GM12878 (cell line): ENCODE measurements around the gene PDE9A. TPM values are rescaled to one million over a fixed set of nuclear protein-coding genes. Genes with fewer than 3 reads are reported as not detected.

Source experiments
- ATAC-seq: fragments of 200-7000 bp; cut with Tn5 transposase; 3 replicates; pipeline ENCODE4 v1.9.1; 2020; ENCODE audit warnings: mild to moderate bottlenecking, moderate library complexity
- BruUV-seq: library from RNA; stranded (reverse); fragments of 400-500 nt; replicated peaks from 2 replicates; lab custom pipeline; 2021; lab: Mats Ljungman, UMichigan
- CTCF ChIA-PET: fragments of 300-600 bp; sonication (Branson Sonifier 250); formaldehyde crosslinking; extraction: SDS; loops from one replicate; lab custom pipeline; 2021; ENCODE audit warnings: inconsistent platforms; lab: Yijun Ruan, JAX
- POLR2A ChIA-PET: fragments of 350-600 bp; formaldehyde crosslinking; extraction: SDS; loops from one replicate; lab custom pipeline; 2021; ENCODE audit warnings: inconsistent platforms; lab: Charles Lee
- RAD21 ChIA-PET: fragments of 300-600 bp; sonication (Branson Sonifier 250); formaldehyde crosslinking; loops from one replicate; lab custom pipeline; 2023; ENCODE audit warnings: antibody characterized with exemption; ENCODE audit not compliant: unreplicated experiment; lab: Charles Lee
- SMC1A ChIA-PET: fragments of 300-600 bp; sonication (Branson Sonifier 250); formaldehyde crosslinking; loops from one replicate; lab custom pipeline; 2023; ENCODE audit not compliant: unreplicated experiment, uncharacterized antibody; lab: Charles Lee
- DNase-seq: peaks from one replicate; pipeline ENCODE4 v3.0.0-alpha.2; 2011; ENCODE audit warnings: low read depth, low spot score
- FAIRE-seq: peaks from 3 replicates; lab custom pipeline; 2011; peaks lifted over from hg19 to GRCh38; lab: Jason Lieb, UNC
- H2AFZ ChIP-seq: 2 replicates; pipeline ENCODE4 v1.6.0; 2011; ENCODE audit warnings: low read depth, low read length, control low read depth; ENCODE audit not compliant: control insufficient read depth
- H3K27ac ChIP-seq: 2 replicates; pipeline ENCODE4 v1.5.1; 2011; ENCODE audit warnings: control low read depth; ENCODE audit not compliant: control insufficient read depth, insufficient read depth
- H3K27me3 ChIP-seq, 2 experiments: replicated peaks in 1 of 2; 2 replicates each; pipeline versions ENCODE4 v1.6.0 to v1.6.1; 2011; ENCODE audit warnings: low read length in 1 of 2; ENCODE audit not compliant: control insufficient read depth in 2 of 2, insufficient read depth in 2 of 2
- H3K36me3 ChIP-seq, 2 experiments: 2 replicates each; pipeline ENCODE4 v1.5.1; 2011; ENCODE audit warnings: low read length in 1 of 2; ENCODE audit not compliant: control insufficient read depth in 2 of 2, insufficient read depth in 2 of 2
- H3K4me1 ChIP-seq: 2 replicates; pipeline ENCODE4 v1.6.1; 2011; ENCODE audit warnings: mild to moderate bottlenecking, low read length, moderate library complexity, mixed read lengths; ENCODE audit not compliant: control insufficient read depth, insufficient read depth
- H3K4me2 ChIP-seq: 2 replicates; pipeline ENCODE4 v1.6.0; 2011; ENCODE audit warnings: control low read depth; ENCODE audit not compliant: control insufficient read depth, insufficient read depth
- H3K4me3 ChIP-seq: fragments of 200-600 bp; sonication (generic); 2 replicates; pipeline ENCODE4 v1.5.1; 2016
- H3K79me2 ChIP-seq: 2 replicates; pipeline ENCODE4 v1.6.0; 2011; ENCODE audit warnings: low read length; ENCODE audit not compliant: control insufficient read depth, insufficient read depth
- H3K9ac ChIP-seq: 2 replicates; pipeline ENCODE4 v1.8.0; 2011; ENCODE audit warnings: low read length, control low read depth, mixed read lengths; ENCODE audit not compliant: control insufficient read depth, insufficient read depth
- H3K9me3 ChIP-seq: replicated peaks from 3 replicates; pipeline ENCODE4 v1.5.1; 2011; ENCODE audit warnings: mild to moderate bottlenecking, low read length; ENCODE audit not compliant: control insufficient read depth, insufficient read depth
- H4K20me1 ChIP-seq: 2 replicates; pipeline ENCODE4 v1.6.0; 2011; ENCODE audit not compliant: control insufficient read depth, insufficient read depth
- ATF2 ChIP-seq: IDR thresholded peaks from 2 replicates; pipeline ENCODE4 v1.6.1; 2012; ENCODE audit warnings: low read length, inconsistent platforms
- CBX5 ChIP-seq: sonication (generic); IDR thresholded peaks from 2 replicates; pipeline ENCODE4 v1.6.1; 2016; ENCODE audit warnings: low read depth, moderate library complexity, mild to moderate bottlenecking, inconsistent platforms
- DPF2 ChIP-seq: fragments of 450-650 bp; IDR thresholded peaks from 2 replicates; pipeline ENCODE4 v1.6.1; 2017; ENCODE audit warnings: mild to moderate bottlenecking
- GATAD2B ChIP-seq: fragments of 450-650 bp; conservative IDR thresholded peaks from 2 replicates; pipeline ENCODE4 v1.6.1; 2017; ENCODE audit warnings: low read depth, mild to moderate bottlenecking, moderate library complexity
- IKZF2 ChIP-seq, 2 experiments: fragments of 450-650 bp; IDR thresholded peaks; 2 replicates each; pipeline ENCODE4 v1.6.1; 2017; ENCODE audit warnings: mild to moderate bottlenecking in 2 of 2, moderate library complexity in 2 of 2
- NFIC ChIP-seq: IDR thresholded peaks from 2 replicates; pipeline ENCODE4 v1.6.1; 2012; ENCODE audit warnings: low read depth, mild to moderate bottlenecking, inconsistent platforms, low read length, moderate library complexity
- PAX5 ChIP-seq: IDR thresholded peaks from 2 replicates; pipeline ENCODE4 v1.6.1; 2011; ENCODE audit warnings: low read depth, low read length, borderline replicate concordance
- POLR2AphosphoS2 ChIP-seq: IDR thresholded peaks from 2 replicates; pipeline ENCODE4 v1.6.1; 2011; ENCODE audit warnings: low read depth, mild to moderate bottlenecking, low read length, improper control_type of control experiment, moderate library complexity
- ZNF622 ChIP-seq: fragments of 450-650 bp; IDR thresholded peaks from 2 replicates; pipeline ENCODE4 v1.6.1; 2017; ENCODE audit warnings: mild to moderate bottlenecking, inconsistent platforms
- ZNF687 ChIP-seq: fragments of 450-650 bp; IDR thresholded peaks from 2 replicates; pipeline ENCODE4 v1.6.1; 2017; ENCODE audit warnings: mild to moderate bottlenecking, moderate library complexity
- ZZZ3 ChIP-seq: IDR thresholded peaks from 2 replicates; pipeline ENCODE4 v1.6.1; 2011; ENCODE audit warnings: low read depth; ENCODE audit not compliant: control insufficient read depth, insufficient read length
- WGBS: methylation state at CpG from one replicate; pipeline ENCODE4 v1.1.6; 2016; ENCODE audit warnings: low lambda C conversion rate; ENCODE audit not compliant: insufficient replicate concordance, insufficient coverage; ENCODE audit errors: missing lambda C conversion rate; 5-methylcytosine and 5-hydroxymethylcytosine counted together
- in situ Hi-C: fragments of 300-500 bp; cut with MboI; formaldehyde crosslinking; loops from 9 replicates; pipeline ENCODE4 v1.14.3; 2018; ENCODE audit warnings: mixed read lengths
- intact Hi-C: fragments of 100-400 bp; cut with micrococcal nuclease; formaldehyde crosslinking; loops from one replicate; pipeline ENCODE4 v1.14.2; 2022; ENCODE audit not compliant: unreplicated experiment
- polyA plus RNA-seq, 11 experiments: library from polyadenylated mRNA; depleted of rRNA in 4 of 11; unstranded in 6 of 11; stranded (reverse) in 5 of 11; fragments of >200 nt; fragmentation: Nextera tagmentation in 4 of 11; fragmentation: Illumina TruSeq in 1 of 11; extraction: Ambion mirVana in 4 of 11; extraction: Trizol in 1 of 11; gene quantifications; 1 replicate in 1 of 11; 2 replicates in 10 of 11; pipeline versions ENCODE4 v1.2.1 to v1.2.3, GENCODE V29; 2011 to 2016; ENCODE audit warnings: inconsistent platforms in 2 of 11, missing spikeins in 2 of 11, low read depth in 1 of 11
- total RNA-seq, 4 experiments: library from RNA; depleted of rRNA in 3 of 4; stranded (reverse); fragments of >200 nt in 3 of 4; fragmentation: Illumina TruSeq in 1 of 4; extraction: Trizol in 1 of 4; gene quantifications; 2 replicates each; pipeline versions ENCODE4 v1.2.1 to v1.2.3, GENCODE V29; 2013 to 2021
- TF ChIP-seq, protein P1 (sequence below): fragments of 450-650 bp; IDR thresholded peaks from 2 replicates; pipeline ENCODE4 v1.6.1; 2017; ENCODE audit warnings: mild to moderate bottlenecking

PDE9A gene
- total and polyA plus RNA-seq, 10 of the 15 experiments (the other 5 are each of a cell fraction or from before 2014, with no cell fraction given): 0.08 to 0.45 (median 0.20) TPM; not detected in 1

- Histone ChIP-seq H3K4me3 (no peak overlapping the region), H3K79me2 (no peaks in the 10 kb centered on the region), H3K4me2 (no peak overlapping the region), H3K4me1 (0 out of 2 replicates have a peak, but pooled peaks cover 2% of the 10 kb centered on the region), H3K9ac (no peak overlapping the region), H4K20me1 (no peaks in the 10 kb centered on the region), H3K9me3 (no peaks in the 10 kb centered on the region), H2AFZ (no peak overlapping the region), H3K27ac (no peak overlapping the region), H3K27me3 (peaks cover 2 to 7% of the 10 kb centered on the region in 2 experiments; a peak in 3 of 4 replicates), H3K36me3 (no peaks in the 10 kb centered on the region)
- ChIA-PET CTCF (no interaction called here), POLR2A (no interaction called here), RAD21 (no interaction called here), SMC1A (no interaction called here)
- FAIRE-seq: no peak
- TF ChIP-seq IKZF2 (IDR thresholded peaks at IDR 0.05) (no peak), ATF2 (no peak), NFIC (no peak), ZNF622 (no peak), ZZZ3 (no peak), GATAD2B (no peak), DPF2 (no peak), CBX5 (no peak), POLR2AphosphoS2 (no peak), ZNF687 (no peak), PAX5 (no peak)
- TF ChIP-seq, protein P1, sequence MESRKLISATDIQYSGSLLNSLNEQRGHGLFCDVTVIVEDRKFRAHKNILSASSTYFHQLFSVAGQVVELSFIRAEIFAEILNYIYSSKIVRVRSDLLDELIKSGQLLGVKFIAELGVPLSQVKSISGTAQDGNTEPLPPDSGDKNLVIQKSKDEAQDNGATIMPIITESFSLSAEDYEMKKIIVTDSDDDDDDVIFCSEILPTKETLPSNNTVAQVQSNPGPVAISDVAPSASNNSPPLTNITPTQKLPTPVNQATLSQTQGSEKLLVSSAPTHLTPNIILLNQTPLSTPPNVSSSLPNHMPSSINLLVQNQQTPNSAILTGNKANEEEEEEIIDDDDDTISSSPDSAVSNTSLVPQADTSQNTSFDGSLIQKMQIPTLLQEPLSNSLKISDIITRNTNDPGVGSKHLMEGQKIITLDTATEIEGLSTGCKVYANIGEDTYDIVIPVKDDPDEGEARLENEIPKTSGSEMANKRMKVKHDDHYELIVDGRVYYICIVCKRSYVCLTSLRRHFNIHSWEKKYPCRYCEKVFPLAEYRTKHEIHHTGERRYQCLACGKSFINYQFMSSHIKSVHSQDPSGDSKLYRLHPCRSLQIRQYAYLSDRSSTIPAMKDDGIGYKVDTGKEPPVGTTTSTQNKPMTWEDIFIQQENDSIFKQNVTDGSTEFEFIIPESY: no peak
- no TSS peak for BruUV-seq
- intact Hi-C loops (no loop called here), in situ Hi-C loops (no loop called here)
- WGBS: 25% methylated on average over 24 of the region's 24 CpGs
- ATAC-seq: no peak
- DNase-seq: no peak
These were observed 4.0 kb upstream of the PDE9A start for GRCh38 chr21:42649122-42650032.
